ENCODE data around the gene MLPH. TPM values are rescaled to one million over a fixed set of nuclear protein-coding genes. Genes with fewer than 3 reads are reported as not detected.

Gene MLPH
- polyA plus RNA-seq, 3 donors: not detected

DNA sequence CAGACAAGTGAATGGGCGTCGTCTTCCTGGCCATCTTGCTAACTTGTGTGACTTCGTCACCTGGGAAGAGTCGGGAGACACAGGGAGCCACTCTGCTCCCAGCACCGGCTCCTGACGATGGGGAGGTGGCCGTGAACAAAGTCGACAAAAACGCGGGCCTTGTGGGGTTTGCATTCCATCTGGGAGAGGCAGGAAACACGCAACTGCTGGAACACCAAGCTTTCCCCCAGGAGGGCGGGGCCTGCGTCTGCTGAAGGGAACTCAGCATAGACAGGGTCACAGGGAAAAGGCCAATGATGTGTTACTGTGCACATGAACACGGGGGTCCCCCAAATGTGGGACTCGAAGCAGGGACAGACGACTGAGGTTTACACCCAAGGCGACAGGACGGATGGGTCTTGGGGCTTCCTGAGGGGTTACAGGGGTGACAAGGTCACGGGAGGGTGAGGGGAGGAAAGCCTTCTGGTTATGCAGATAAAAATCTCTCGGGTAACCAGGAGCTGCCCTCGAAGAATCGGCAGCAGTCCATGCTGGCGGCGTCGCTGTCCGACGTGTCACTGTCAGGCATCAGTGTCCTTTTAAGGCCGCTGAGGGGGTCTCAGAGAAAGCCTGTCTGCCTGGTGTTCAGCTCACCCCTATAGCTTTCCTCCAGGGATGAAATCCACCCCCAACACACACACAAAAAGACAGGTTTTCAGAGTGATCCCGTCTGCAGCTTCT is 51.1 kb downstream of the MLPH start:
- WGBS (ENCODE audit: insufficient coverage): 89% methylated on average over 21 of the region's 29 CpGs
- no peak for DNase-seq
- peaks cover 3 to 6% (median 4%) of the 10 kb centered on the region in 3 donors for H3K27me3 Mint-ChIP-seq (ENCODE audit: low read depth in 3 of 3)

DNA sequence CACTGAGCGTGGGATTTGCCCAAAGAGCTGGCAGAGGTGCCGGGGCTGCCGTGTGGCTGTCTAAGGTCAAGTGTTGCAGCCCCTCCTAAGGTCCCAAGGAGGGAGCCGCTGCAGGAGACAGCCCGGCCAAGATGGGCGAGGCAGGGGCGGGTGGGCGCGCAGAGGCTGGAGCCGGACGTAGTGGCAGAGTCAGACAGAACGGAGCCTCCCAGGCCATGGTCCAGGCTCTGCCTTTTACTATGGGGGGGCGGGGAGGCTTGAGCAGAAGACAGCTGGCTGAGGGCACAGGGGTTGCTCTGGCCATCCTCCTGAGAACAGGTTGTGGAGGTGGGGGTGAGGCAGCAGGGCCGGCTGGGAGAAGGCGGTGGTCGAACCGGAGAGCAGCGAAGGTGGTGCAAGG is 51.9 kb downstream of the MLPH start:
- no peak overlapping the region for H3K27ac ChIP-seq (ENCODE audit: low read depth in 1 of 2, low read length in 2 of 2)
- 97% methylated on average over 18 of the region's 18 CpGs for WGBS (ENCODE audit: insufficient coverage)
- H3K27me3 ChIP-seq (ENCODE audit: control insufficient read depth in 2 of 2, insufficient read depth in 2 of 2, low read length in 2 of 2): no peaks in the 10 kb centered on the region

More for the DNA sequence above, 51.1 kb downstream of the MLPH start:
- Histone ChIP-seq H4K20me1 (ENCODE audit: insufficient read depth, low read length) (no peaks in the 10 kb centered on the region), H3K4me3 (replicated peaks in 1 of 3; ENCODE audit: low read depth in 2 of 3, low read length in 3 of 3) (no peak overlapping the region), H3K36me3 (replicated peaks in 1 of 2; ENCODE audit: control insufficient read depth in 1 of 2, insufficient read depth in 2 of 2, low read length in 2 of 2) (no peaks in the 10 kb centered on the region), H3K9ac (ENCODE audit: insufficient read depth, low read length, poor library complexity, severe bottlenecking) (no peak overlapping the region), H3K27me3 (ENCODE audit: control insufficient read depth in 2 of 2, insufficient read depth in 2 of 2, low read length in 2 of 2) (no peaks in the 10 kb centered on the region), H3K4me2 (replicated peaks; ENCODE audit: extremely low read depth, low read length, poor library complexity, severe bottlenecking) (no peak overlapping the region), H3K4me1 (ENCODE audit: control insufficient read depth in 1 of 2, insufficient read depth in 2 of 2, low read length in 2 of 2) (no peaks in the 10 kb centered on the region), H3K27ac (ENCODE audit: low read depth in 1 of 2, low read length in 2 of 2) (no peak overlapping the region), H3K79me2 (ENCODE audit: insufficient read depth, low read length) (no peaks in the 10 kb centered on the region), H3K9me3 (replicated peaks in 1 of 2; ENCODE audit: control insufficient read depth in 1 of 2, insufficient read depth in 1 of 2, low read length in 2 of 2) (no peaks in the 10 kb centered on the region), H2AFZ (ENCODE audit: insufficient read depth, low read depth, low read length, poor library complexity, severe bottlenecking) (no peak overlapping the region)
- TF ChIP-seq, protein P1, sequence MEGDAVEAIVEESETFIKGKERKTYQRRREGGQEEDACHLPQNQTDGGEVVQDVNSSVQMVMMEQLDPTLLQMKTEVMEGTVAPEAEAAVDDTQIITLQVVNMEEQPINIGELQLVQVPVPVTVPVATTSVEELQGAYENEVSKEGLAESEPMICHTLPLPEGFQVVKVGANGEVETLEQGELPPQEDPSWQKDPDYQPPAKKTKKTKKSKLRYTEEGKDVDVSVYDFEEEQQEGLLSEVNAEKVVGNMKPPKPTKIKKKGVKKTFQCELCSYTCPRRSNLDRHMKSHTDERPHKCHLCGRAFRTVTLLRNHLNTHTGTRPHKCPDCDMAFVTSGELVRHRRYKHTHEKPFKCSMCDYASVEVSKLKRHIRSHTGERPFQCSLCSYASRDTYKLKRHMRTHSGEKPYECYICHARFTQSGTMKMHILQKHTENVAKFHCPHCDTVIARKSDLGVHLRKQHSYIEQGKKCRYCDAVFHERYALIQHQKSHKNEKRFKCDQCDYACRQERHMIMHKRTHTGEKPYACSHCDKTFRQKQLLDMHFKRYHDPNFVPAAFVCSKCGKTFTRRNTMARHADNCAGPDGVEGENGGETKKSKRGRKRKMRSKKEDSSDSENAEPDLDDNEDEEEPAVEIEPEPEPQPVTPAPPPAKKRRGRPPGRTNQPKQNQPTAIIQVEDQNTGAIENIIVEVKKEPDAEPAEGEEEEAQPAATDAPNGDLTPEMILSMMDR (IDR thresholded peaks at IDR 0.05): no peak
- intact Hi-C loops (cut with micrococcal nuclease): no loop called here
- Mint-ChIP-seq H3K36me3 (no peaks in the 10 kb centered on the region), H3K4me1 (peaks cover 5% of the 10 kb centered on the region), H3K4me3 (no peak overlapping the region), H3K9me3 (peaks cover 0 to 6% (median 0%) of the 10 kb centered on the region in 7 donors), H3K27ac (no peak overlapping the region)

More for the DNA sequence above, 51.9 kb downstream of the MLPH start:
- H3K4me3 Mint-ChIP-seq: no peak overlapping the region
- H3K27me3 Mint-ChIP-seq (ENCODE audit: low read depth in 3 of 3): peaks cover 3 to 6% (median 3%) of the 10 kb centered on the region in 3 donors
- Histone ChIP-seq H3K9me3 (replicated peaks in 1 of 2; ENCODE audit: control insufficient read depth in 1 of 2, insufficient read depth in 1 of 2, low read length in 2 of 2) (no peaks in the 10 kb centered on the region), H3K4me2 (replicated peaks; ENCODE audit: extremely low read depth, low read length, poor library complexity, severe bottlenecking) (no peak overlapping the region), H3K79me2 (ENCODE audit: insufficient read depth, low read length) (no peaks in the 10 kb centered on the region), H3K36me3 (replicated peaks in 1 of 2; ENCODE audit: control insufficient read depth in 1 of 2, insufficient read depth in 2 of 2, low read length in 2 of 2) (no peaks in the 10 kb centered on the region), H2AFZ (ENCODE audit: insufficient read depth, low read depth, low read length, poor library complexity, severe bottlenecking) (no peak overlapping the region), H3K9ac (ENCODE audit: insufficient read depth, low read length, poor library complexity, severe bottlenecking) (no peak overlapping the region), H4K20me1 (ENCODE audit: insufficient read depth, low read length) (no peaks in the 10 kb centered on the region), H3K4me1 (ENCODE audit: control insufficient read depth in 1 of 2, insufficient read depth in 2 of 2, low read length in 2 of 2) (no peaks in the 10 kb centered on the region), H3K4me3 (replicated peaks in 1 of 3; ENCODE audit: low read depth in 2 of 3, low read length in 3 of 3) (no peak overlapping the region)
- no peak for DNase-seq
- H3K9me3 Mint-ChIP-seq: peaks cover 0 to 6% (median 0%) of the 10 kb centered on the region in 7 donors
- no peaks in the 10 kb centered on the region for H3K36me3 Mint-ChIP-seq
- intact Hi-C loops (cut with micrococcal nuclease): no loop called here
- H3K4me1 Mint-ChIP-seq: peaks cover 3% of the 10 kb centered on the region
- H3K27ac Mint-ChIP-seq: no peak overlapping the region
- TF ChIP-seq, protein P1 (IDR thresholded peaks at IDR 0.05): no peak

Measured in CD14-positive monocyte (primary cell).